NCI-H1048 (cell line): ENCODE measurements around the gene LEMD1.

ENCODE experiments used
- DNase-seq: peaks from one replicate; lab custom pipeline; 2025; lab: John Stamatoyannopoulos, UW

The LEMD1 gene

DNA sequence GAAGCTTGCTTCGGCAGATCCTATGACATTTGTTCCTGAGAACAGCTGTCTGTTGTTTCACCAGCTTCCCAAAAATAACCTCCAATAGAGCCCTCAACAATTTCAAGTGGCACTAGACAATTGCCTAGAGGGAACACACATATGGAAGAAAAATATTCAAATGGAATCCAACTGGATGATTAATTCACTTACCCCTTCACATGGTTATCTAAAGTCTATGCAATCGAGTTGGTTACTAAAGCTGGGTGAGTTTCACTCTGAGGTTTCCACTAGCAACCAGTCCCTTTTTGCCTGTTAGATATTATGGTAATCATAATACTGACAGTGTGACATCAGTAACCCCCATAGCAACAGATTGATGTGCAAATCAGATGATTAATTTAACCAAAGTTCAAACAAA, at the start of gene LEMD1:
Gene LEMD1 (minus strand): TSS at position 259 of the 400 bp plus-strand sequence. CDS start 1,520 bp downstream, outside the sequence.
- DNase-seq, result no peak

GRCh38 chr1:205470131-205470530, 48.3 kb upstream of the LEMD1 start:
- no peak for DNase-seq

GRCh38 chr1:205466595-205467220, 44.9 kb upstream of the LEMD1 start:
- DNase-seq, result no peak

- DNase-seq, result no peak
Measured at GRCh38 chr1:205465392-205465791, 43.5 kb upstream of the LEMD1 start.

DNA sequence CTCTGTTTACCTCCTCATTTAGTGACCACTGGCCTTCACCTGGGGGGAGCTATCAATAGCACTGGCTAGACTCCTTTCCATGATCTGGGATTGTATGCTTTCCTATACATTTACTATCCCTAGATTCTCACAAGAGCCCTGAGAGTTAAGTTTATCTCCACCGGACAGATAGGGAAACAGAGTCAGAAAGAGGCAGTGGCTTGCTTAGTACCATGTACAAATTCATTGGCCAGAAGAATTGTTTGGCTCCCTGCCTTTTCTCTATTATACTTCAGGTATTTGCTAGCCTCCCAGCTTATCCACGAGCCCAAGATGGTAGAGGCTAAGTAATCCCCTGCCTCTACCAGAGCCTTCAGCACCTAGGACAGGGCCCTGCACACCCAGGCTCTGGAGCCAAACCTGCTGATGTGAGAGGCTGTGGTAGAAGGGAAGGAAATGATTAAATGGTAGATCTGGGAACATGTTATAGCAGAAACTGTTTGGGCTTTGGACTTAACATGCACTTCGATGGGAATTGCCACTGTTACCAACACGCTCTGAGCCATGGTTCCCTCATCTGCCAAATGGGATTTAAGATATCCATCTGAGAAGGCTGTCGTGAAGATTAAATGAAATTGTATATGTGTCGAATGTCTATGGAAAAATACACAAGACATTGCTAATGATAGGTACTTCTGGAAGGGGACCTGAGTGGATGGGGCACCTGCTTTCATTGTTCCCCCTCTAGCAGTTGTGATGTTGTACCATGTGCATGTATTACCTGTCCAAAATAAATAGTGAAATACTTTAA, 37.1 kb upstream of the LEMD1 start:
- DNase-seq, result no peak

GRCh38 chr1:205456868-205457745, 35.3 kb upstream of the LEMD1 start:
- DNase-seq, result no peak

DNA sequence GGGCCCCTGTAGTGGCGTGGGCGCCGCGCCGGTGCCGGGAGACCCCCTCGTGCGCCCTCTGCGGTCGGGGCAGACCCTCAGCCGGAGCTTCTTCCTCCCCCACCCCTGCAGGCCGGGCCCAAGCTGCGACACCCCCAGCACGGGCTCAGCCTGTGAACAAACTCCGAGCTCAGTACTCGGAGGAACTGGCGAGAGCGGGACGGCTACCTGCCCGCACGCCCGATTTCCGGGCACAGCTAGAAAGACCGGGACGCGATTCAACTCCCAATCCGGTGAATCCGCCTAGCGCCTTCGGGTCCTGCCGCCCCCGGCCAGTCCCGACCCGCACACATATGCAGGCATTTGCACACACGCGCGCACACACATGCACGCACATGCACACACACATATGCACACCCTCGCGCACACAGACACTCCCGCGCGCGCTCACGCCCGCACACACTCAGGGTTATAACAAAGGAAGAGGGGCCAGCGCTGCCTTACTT, 34.6 kb upstream of the LEMD1 start:
- DNase-seq, result no peak

DNA sequence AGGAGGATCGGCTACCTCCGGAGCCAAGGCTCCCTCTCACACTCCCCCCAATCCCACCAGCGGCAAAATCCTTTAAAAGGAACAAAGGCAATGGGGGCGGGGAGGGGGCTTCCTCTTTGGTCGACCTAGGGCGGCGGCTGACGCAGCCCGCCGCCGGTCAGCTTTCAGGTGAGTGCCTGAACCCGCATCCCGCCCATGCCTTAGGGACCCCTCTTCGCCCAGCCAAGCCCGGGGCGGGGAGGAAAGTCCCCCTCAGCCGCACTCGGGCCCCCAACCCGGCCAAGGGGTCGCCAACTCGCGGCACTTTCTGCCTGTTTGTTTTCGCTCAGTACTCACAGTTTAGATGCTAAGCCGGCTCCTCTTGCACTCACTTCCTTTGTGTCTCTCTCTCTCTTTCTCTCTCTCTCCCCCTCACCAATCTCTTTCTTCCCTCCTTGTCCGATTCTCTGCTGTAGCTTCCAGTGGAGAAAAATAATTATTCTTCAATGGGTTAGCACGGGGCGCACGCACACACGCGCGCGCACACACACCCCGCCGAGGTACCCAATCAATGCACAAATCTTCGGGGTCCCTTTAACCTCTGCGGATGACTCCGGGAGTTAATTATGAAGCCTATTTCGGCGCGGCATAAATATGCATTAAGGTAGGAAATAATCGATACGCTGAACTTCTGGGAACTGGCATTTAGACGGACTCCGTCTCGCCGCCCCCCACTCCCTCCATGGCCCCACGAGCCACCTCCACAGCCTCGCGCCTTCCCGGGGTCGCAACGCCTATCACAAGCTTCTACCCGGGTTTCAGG, 33.9 kb upstream of the LEMD1 start, which contains the start of gene BLACAT1:
Gene BLACAT1 (minus strand): TSS at position 465 of the 802 bp plus-strand sequence.
- DNase-seq, result no peak

- DNase-seq, result no peak
Measured at GRCh38 chr1:205454903-205455335, 33.1 kb upstream of the LEMD1 start.

DNA sequence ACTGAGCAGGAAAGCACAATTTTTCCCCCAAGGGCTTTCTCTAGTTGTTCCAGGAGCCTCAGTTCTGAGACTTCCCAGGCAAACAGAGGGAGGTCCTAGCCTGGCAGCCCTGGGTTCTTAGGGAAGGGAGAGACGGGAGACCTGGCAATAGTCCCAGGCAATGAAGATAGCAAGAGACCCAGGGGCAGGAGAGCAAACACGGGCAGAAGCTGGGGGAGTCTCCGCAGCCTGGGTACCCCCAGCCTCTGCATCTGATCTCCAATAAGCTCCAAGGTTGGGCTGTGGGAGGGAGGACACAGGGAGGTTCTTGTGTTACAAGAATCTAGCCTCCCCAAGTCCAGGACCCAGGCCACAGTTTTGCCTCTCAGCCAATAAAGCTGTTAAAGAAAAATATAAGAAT, 31.6 kb upstream of the LEMD1 start:
- no peak for DNase-seq

- DNase-seq, result no peak
Measured at GRCh38 chr1:205452933-205453332, 31.1 kb upstream of the LEMD1 start.

DNA sequence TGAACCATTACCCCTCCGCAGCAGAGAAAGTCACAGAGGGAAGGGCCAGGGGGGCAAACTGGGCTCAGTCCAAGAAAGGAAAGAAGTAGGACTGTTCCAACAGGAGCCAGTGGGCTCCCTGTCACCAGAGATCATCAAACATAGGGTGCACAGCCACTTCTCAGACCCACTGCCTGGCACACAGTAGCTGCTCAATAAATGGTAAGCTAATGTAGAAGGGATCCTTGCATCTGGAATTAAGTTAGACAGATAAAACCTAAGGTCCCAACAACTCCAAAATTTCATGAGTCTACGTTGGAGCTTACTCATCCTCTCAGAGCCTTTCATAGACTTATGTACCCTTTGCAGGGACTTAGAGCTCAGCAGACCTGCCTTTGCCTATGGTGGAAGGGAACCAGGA, 30.5 kb upstream of the LEMD1 start:
- no peak for DNase-seq

- DNase-seq, result no peak
Measured at GRCh38 chr1:205451759-205452164, 29.9 kb upstream of the LEMD1 start.

- no peak for DNase-seq
Measured at GRCh38 chr1:205451202-205451601, 29.3 kb upstream of the LEMD1 start.

GRCh38 chr1:205450448-205450847, 28.6 kb upstream of the LEMD1 start:
- no peak for DNase-seq

GRCh38 chr1:205449750-205450443, 28.0 kb upstream of the LEMD1 start:
- DNase-seq, result no peak

- no peak for DNase-seq
Measured at GRCh38 chr1:205449254-205449749, 27.4 kb upstream of the LEMD1 start.

GRCh38 chr1:205448540-205449253, 26.8 kb upstream of the LEMD1 start:
- DNase-seq, result no peak

DNA sequence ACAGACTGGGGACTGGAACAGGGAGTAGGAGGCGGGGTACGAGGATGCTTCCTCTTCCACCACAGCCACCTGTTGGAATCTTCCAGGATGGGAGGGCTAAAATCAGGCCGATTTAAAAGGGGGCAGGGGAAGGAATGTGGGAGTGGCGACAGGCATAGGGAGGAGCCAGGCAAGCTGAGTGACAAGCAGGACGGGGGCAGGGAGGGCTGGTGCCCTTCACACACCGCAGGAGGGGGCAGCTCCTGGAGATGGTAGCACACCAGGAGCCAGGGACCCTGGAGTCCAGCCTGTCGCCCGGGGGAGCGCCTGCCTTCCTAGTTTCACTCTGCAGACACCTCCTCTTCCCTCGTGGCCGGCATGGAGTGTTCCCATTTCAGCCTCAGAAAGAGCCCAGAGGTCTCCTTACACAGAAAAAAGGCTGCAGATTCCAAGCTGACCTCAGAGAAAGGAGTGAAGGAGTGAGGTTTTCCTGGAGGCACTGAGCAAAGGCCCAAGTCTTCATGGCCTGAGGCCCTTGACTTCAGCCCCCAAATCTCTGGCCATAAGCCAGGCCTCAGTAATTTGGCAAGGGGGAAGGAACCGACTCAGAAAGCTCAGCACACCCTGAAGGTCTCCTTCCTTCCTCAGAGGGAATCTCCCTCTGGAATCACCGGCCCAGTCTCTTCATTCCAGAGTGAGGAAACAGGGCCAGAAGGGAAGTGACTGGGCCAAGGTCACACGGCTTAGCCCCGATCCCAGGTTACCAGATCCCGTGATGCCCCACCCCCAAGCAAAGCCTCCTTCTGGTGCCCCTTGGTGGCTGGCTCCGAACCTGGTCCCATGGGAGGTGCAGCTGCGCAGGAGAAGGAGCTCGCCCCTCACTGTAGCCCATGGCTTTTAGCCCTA, 25.8 kb upstream of the LEMD1 start:
- DNase-seq, result no peak
